ENCODE results near the gene COL6A5.

GRCh38 chr3:130299531-130299930, 45.9 kb upstream of the COL6A5 start:
- TF ChIP-seq MAX (IDR thresholded peaks at IDR 0.05) (no peak), CTCF (IDR thresholded peaks at IDR 0.05 in 2 of 3, conservative IDR thresholded peaks at IDR 0.05 in 1 of 3; ENCODE audit: borderline replicate concordance in 1 of 3, insufficient read depth in 1 of 3, low read depth in 2 of 3, low read length in 2 of 3) (no peak), ZBTB33 (IDR thresholded peaks at IDR 0.05; ENCODE audit: extremely low read depth, insufficient replicate concordance, low read length) (no peak), RAD21 (IDR thresholded peaks at IDR 0.05; ENCODE audit: low read depth) (no peak), POLR2A (IDR thresholded peaks at IDR 0.05; ENCODE audit: borderline replicate concordance, extremely low read depth, insufficient read depth, insufficient read length) (no peak), TCF7L2 (IDR thresholded peaks at IDR 0.05; ENCODE audit: borderline replicate concordance, extremely low read depth, insufficient read depth, insufficient read length) (no peak), ATF3 (IDR thresholded peaks at IDR 0.05) (no peak), EGR1 (IDR thresholded peaks at IDR 0.05; ENCODE audit: low read depth) (no peak), JUND (IDR thresholded peaks at IDR 0.05) (no peak), EZH2phosphoT487 (IDR thresholded peaks at IDR 0.05; ENCODE audit: borderline replicate concordance) (no peak), REST (IDR thresholded peaks at IDR 0.05; ENCODE audit: low read depth) (no peak), FOSL1 (IDR thresholded peaks at IDR 0.05; ENCODE audit: low read depth) (no peak)
